HG03025 (cell line): ENCODE measurements around the gene STX1B.

Source experiments
- ATAC-seq: cut with Tn5 transposase; IDR thresholded peaks from one replicate; pipeline ENCODE4 v1.9.1; 2021; ENCODE audit warnings: mild to moderate bottlenecking, moderate library complexity; ENCODE audit not compliant: unreplicated experiment, low FRiP score

The STX1B gene

DNA sequence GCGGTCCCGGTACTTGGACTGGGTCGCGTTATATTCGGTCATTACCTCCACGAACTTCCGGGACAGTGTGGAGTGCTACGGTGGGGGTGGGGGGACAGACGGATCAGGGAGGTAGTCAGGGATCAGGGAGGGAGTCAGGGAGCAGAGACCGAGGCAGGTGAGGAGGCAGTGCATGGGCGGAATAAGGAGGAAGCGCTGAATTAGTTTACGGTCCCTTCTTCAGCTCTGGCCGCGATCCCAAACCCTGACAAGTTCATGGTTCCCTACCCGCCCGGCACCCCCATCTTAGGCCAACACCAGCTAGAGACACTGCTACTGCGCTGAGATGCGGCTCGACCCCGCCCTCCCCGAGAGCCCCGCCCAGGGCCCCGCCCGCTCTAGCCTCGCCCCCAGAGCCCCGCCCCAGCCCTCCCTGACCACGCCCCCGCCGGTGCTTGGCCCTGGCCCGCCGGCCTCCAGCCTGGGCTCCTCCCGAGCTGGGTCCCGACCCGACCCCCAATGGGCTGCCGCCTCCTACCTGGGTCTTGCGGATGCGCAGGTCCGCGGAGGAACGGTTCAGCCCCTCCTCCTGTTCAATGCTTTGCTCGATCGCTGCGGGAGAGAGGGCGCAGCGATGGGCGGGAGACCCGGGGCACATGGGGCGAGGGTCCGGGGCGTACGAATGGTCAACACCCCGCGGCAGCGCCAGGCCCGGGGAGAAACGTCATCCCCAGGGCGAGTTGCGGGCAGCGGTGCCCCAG, 13.3 kb downstream of the STX1B start:
- ATAC-seq: peak; percentile 46

DNA sequence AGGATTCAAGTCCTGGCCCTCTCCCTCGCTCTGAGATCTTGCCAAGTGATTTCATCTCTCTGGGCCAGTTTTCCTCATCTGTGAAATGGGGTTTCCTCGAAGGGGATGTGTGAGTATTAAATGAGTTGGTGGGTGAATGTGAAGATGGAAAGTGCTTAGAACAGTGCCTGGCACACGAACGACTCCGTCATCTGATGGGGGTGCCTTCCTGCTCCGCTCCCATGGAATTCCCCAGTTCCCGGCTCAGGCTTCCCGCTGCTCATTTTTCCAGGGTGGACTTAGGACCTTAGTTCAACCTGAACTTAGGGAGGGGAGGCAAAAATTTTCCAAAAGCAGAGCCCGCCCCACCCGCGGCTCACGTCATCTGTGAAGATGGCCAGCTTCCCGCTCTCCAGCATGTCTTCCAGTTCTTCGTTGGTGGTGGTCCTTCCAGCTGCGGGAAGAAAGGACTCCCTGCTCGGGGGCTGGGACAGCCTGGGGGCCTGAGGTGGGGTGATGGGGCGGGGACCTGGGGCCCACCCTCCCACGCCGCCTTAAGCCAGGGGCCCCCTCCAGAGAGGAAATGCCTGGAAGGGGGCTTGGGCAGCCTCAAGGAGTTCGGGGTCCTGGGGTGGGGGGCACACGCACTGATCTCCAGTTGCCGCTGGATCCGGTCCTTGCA, 14.0 kb downstream of the STX1B start:
- ATAC-seq: no peak

DNA sequence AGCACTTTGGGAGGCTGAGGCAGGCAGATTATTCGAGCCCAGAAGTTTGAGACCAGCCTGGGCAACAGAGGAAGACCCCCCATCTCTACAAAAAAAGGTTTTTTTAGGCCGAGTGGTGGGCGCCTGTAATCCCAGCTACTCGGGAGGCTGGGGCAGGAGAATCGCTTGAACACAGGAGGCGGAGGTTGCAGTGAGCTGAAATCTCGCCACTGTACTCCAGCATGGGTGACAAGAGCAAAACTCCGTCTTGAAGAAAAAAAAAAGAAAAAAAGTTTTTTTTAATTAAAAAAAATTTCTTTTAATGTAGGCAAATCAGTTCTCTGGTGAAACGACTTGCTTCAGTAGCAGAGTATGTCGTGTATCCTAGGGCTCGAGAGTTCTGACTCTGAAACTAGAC, 14.5 kb downstream of the STX1B start:
- no peak for ATAC-seq

DNA sequence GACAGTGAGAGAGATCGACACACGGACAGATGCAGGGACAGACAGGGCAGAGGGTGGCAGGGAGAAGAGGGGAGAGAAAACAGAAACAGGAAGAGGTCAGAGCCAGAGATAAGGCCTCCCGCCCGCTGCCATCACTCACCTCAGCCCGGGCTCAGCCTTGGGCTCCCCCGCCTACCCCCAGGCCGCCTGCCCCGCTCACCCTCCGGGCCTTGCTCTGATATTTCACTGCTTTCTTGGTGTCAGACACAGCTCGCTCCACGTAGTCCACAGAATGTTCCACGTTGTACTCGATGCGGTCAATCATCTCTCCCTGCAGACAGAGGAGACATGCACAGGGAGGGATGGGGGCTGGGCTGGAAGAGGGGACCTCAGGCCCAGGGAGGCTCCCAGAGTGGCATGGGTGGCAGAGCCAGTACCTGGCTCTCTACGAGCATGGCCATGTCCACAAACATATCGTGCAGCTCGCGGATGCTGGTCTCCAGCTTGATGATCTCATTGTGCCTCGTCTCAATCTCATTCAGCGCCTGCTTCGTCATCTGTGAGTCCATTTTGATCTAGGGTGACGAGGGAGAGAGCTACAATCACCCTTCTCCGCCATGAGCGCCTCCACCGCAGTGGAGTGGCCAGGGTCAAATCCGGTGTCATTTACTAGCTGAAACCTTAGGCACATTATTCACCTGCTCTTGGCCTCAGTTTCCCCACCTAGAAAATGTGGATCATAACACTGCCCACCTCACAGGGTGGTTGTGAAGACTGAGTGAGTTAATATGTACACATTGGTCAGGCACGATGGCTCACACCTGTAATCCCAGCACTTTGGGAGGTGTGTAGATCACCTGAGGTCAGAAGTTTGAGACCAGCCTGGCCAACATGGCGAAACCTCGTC, 17.3 kb downstream of the STX1B start:
- no peak for ATAC-seq

DNA sequence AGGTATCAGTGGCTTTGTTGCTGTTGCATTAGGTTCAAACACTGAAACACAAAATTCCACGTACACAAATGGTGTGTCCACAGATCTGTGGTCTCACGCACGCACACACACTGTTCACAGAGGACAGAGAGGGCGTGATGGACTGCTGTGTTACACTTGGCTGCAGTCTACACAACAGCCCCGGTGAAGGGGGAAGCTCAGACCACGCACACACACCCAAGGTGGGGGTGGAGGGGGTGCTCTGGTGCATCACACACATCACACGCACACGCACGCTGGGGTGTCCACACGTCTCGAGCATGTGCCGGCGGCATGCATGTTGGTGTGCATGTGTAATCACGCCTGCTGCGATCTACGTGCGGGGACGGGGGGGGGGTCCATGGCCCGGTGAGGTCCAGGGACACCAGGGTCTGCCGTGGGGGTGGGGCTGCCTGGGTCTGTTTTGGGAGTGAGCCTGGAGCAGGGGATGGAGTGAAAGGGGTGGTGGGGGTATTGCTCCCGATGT, 18.1 kb downstream of the STX1B start:
- no peak for ATAC-seq

DNA sequence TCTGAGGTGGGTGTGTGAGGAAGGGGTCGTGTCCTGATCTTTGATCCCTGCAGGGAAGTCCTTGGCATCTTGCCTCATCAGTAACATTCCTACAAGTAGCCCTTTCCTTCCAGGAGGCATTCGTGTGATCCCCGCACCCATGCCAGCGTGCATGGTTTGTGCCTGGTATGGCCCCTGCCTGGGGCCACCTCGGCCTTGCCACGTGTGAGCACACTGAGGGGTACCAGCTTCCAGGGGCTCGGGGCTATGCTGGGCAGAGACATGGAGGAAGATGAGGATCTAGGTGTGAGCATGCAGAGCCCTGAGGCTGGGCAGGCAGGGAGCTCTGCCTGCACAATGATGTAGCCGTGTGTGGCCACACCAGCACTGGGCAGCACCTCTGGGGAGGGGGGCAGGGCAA, 19.4 kb downstream of the STX1B start:
- no peak for ATAC-seq

DNA sequence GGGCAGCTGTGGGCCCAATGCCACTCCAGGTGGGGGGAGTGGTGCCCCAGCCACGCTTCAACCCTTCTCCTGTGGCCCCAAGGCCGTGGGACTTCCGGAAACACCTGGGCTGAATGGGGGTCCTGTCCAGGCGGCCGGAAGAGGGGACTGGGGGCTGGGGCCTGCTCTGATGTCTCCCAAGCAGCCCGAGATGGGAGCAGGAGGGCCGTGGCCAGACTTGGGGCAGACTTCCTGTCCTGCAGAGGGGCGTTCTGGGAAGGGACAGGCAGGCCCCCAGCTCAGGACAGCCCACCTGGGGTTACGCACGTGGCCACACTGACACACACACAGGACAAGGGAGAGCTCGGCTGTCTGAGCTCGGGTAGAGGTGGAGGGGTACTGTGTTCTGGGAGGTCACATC, 20.3 kb downstream of the STX1B start:
- ATAC-seq: no peak

DNA sequence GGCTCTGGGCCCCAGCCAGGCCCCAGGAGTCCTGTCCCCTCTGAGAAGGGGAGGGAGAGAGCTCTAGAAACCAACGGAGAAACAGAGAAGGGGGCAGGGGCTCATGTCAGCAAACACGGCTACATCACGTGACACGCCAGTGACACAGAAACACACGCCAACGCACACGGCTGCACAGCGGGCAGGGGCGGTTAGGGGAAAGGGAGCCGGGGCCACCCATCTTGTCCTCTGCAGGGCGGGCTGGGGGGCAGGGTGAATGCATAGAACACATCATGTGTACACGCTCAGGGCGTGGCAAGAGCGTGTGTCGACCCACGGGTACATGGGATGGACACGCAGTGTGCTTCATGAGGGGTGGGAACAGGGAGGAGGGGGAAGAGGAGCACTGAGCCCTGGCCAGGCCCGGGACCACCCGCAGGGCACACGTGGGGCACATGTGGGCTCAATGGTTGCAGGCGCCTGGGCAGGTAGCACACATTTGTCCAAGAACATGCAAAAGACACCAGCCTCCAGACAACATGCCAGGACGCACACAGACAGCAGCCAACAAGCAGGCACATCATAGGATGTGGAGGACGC, 20.9 kb downstream of the STX1B start:
- no peak for ATAC-seq

DNA sequence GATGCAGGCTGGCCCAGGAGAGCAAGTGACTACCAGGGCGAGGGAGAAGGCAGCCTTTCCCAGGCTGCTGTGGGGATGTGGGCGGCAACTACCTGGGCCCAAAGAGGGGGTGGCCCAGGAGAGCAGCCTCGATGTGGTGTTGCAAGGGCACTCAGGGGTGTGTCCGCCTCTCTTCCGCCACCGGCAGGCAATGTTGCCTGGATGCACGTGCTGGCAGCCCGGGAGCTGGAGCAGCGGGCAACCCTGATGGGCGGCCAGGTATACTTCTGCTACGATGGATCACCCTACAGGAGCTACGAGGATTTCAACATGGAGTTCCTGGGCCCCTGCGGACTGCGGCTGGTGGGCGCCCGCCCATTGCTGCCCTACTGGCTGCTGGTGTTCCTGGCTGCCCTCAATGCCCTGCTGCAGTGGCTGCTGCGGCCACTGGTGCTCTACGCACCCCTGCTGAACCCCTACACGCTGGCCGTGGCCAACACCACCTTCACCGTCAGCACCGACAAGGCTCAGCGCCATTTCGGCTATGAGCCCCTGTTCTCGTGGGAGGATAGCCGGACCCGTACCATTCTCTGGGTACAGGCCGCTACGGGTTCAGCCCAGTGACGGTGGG, 22.8 kb downstream of the STX1B start:
- ATAC-seq: no peak

DNA sequence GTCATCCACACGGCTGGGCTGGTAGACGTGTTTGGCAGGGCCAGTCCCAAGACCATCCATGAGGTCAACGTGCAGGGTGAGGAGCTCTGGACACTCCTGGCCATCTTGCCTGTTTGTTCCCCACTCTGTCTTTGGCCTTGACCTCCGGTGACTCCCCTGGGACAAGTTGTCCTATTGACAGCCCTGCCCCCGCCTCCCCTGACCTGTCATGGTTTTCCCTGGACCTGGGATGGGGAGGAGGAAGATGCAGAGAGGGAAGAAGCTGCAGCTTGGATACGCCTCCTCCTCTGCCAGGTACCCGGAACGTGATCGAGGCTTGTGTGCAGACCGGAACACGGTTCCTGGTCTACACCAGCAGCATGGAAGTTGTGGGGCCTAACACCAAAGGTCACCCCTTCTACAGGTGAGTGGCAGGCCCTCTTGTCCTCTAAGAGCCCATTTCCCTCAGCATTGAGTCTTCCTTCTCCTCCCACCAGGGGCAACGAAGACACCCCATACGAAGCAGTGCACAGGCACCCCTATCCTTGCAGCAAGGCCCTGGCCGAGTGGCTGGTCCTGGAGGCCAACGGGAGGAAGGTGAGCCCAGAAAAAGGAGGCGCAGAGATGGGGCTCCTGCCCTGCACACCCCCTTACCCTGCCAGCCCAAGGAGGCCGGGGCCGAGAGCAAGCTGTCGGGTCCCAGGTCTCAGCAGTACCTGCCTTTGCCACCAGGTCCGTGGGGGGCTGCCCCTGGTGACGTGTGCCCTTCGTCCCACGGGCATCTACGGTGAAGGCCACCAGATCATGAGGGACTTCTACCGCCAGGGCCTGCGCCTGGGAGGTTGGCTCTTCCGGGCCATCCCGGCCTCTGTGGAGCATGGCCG, 24.1 kb downstream of the STX1B start:
- no peak for ATAC-seq

DNA sequence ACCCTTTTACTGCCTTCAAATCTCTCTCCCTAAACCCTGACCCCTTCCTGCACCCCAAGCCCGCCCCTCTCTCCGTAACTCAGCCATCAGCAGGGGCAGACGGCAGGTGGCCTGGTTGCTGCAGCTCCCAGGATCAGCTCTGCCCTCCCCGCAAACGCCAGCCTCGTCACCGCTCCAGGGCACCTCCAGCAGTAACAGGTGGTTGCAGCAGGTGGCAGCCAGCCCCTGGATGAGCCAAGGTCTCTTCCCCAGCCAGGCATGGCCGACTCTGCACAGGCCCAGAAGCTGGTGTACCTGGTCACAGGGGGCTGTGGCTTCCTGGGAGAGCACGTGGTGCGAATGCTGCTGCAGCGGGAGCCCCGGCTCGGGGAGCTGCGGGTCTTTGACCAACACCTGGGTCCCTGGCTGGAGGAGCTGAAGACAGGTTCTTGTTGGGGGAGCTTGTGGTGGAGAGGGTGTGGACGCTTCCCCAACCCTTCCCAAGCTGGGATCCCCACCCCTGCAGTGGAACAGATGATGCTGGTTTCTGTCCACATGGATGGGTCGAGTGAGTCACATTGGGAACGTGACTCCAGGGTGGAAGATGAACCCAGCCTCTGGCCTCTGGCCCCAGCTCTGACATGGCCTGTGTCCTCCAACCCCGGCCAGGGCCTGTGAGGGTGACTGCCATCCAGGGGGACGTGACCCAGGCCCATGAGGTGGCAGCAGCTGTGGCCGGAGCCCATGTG, 24.9 kb downstream of the STX1B start:
- ATAC-seq: no peak

DNA sequence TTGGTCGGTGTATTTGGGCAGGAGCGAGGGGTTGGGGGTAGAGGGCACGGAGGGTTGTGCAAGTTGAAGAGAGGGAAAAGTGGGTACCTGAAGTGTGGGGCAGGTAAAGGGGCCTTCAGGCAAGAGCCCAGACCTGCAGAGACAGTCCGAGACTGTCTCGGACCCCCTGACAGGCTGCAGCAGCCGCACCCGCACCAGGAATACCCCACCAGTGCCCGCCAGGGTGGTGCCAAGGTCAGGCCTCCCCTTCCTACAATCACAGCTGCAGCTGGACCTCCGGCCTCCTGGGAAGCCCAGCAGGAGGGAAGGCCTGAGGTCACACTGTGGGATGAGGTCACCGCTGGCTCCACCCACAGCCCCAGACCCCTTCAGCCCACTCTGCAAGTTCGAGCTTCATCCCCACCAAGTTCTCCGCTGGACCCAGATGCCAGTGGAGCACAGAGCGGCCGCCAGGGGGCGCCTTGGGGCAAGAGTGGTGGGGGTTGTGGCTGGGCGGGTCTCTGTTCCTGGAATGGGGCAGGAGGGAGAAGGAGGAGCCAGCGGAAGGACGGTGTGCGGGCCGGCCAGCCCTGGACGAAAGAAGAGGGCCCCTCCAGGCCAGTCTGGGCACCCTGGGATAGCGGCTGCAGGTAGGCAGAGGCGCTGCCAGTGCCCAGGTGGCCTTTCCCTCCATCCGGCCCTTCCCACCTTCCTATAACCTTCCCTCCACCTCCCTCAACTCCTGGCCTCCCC, 25.6 kb downstream of the STX1B start, which contains the start of gene HSD3B7:
Gene HSD3B7 (plus strand): TSS at position 539 of the 732 bp plus-strand sequence. CDS start 452 bp downstream, outside the sequence.
- no peak for ATAC-seq

DNA sequence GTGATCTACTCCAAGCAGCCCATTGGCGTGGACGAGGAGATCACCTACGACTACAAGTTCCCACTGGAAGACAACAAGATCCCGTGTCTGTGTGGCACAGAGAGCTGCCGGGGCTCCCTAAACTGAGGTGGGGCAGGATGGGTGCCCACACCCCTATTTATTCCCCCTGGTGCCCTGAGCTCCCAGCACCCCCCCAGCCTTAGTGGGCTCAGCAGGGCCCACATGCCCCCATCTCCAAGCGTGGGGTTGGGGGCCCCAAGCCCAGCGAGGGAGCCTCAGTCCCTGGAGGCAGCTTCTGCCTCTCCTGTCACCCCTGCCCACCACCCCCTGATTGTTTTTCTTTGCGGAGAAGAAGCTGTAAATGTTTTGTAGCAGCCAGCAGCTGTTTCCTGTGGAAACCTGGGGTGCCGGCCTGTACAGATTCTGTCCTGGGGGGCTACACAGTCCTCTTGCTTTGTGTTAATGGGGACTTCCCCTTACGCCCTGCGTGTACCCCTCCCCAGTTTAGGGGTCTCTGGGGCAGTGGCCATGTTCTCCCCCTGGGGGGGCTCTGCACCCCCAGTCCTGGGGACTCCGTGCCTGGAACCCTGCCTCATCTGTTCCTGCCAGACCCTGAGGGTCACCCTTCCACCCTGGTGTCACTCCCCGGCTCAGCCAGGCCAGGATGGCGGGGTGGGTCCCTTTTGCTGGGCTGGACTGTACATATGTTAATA, 26.4 kb downstream of the STX1B start:
- ATAC-seq: no peak

DNA sequence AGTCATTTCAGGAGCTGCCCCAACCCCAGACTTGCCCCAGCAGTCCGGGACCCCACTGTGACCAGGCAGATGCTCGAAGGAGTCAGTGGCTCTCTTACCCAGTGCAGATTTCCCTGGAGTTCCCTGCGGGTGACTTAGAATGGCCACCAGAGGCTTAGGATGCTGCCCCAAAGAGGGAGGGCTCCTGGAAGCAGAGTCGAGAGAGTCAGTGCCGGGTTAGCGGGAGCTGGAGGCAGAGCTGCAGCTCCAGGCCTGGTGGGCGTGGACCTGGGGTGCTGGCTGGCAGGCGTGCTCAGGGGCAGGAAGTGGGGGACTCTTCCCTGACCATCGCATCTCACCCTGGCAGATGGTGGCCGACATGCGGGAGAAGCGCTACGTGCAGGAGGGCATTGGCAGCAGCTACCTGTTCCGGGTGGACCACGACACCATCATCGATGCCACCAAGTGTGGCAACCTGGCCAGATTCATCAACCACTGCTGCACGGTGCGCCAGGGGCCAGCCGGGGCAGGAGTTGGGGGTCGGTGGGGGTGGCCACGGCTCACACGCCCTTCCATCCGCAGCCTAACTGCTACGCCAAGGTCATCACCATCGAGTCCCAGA, 27.0 kb downstream of the STX1B start:
- ATAC-seq: no peak

DNA sequence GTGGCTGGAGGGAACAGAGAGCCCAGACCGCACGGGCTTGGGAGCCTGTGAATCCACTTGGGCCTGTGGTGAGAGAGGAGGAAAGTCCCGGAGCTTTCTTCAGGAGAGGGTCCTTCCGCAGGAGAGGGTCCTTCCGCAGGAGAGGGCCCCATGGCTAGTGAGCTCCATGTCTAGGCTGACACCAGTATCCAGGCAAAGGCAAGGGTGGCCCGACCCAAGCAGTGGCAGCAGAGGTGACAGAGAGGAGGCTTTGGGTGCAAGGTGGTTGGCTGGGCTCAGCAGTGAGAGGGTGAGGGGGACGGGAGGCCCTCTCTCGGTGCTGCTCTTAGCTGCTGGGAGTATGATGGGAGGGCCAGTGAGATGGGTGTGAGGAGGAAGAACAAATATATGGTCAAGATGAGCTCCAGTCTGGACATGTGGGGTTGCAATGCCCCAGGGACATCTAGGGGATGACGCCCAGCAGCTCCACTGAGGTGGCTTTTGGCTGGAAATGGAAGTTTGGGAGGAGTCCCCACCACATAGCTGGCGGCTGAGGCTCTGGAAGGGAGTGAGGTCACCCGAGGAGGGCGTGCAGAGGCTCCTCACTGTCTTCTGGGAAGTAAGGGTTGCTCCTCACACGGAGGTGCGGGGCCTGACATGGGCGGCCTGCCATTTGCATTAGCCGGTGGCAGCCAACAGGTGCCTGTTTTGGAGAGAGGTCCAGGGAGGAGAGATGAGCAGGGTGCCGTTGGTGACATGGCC, 27.7 kb downstream of the STX1B start:
- no peak for ATAC-seq

DNA sequence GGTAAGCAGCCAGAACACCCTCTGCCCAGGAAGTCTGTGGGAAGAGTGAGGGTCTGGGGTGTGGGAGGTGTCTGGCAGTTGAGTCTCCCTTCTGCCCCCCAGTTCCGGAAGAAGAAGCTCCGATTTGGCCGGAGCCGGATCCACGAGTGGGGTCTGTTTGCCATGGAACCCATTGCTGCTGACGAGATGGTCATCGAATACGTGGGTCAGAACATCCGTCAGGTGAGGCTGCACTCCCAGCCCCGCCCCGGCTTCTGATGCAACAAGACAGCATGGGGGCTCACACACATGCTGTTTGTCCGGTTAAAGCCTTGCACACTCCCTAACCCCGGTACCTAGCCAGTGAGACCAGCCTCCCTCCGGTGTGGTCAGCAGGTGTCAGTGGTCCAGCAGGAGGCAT, 29.5 kb downstream of the STX1B start:
- ATAC-seq: no peak
